ENCODE results near the gene SCFD2. TPM values are rescaled to one million over a fixed set of nuclear protein-coding genes. Genes with fewer than 3 reads are reported as not detected.

The SCFD2 gene
- total and polyA plus RNA-seq, 10 of the 15 experiments (the other 5 are each of a cell fraction or from before 2014, with no cell fraction given): 4.8 to 37.6 (median 24.9) TPM

DNA sequence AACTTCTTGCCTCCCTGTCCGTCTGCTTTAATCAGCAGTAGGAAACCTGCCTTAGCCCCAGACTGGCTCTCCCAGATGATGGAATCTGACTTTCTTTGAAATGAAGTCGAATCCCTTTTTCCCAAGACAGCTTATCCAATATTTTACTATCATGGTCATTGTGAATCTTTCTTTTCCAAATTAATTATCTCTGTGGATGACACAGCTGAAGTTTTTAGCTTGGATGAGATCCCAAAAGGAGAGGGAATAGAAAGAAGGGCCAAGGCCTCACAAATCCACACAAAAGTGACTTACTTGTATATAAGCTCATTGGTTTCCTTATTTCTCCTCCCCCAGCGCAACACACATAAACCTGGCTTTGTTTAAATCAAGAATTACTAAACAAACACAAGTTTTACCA lies 403.1 kb downstream of the SCFD2 start:
- TF ChIP-seq YY1 (IDR thresholded peaks at IDR 0.05; ENCODE audit: low read depth, low read length) (no peak), MYB (IDR thresholded peaks at IDR 0.05; ENCODE audit: borderline replicate concordance, low read depth, low read length) (no peak), FOS (IDR thresholded peaks at IDR 0.05; ENCODE audit: borderline replicate concordance, extremely low read depth, insufficient read length) (no peak), STAT1 (conservative IDR thresholded peaks at IDR 0.05) (no peak), HCFC1 (IDR thresholded peaks at IDR 0.05; ENCODE audit: low read length) (no peak), SP1 (IDR thresholded peaks at IDR 0.05; ENCODE audit: low read depth, low read length) (no peak), MTA2 (IDR thresholded peaks at IDR 0.05; ENCODE audit: low read depth) (no peak)
- no peak overlapping the region for H3K27ac ChIP-seq (ENCODE audit: control insufficient read depth, insufficient read depth)
- H2AFZ ChIP-seq (ENCODE audit: control insufficient read depth, low read depth, low read length): no peak overlapping the region
- DNase-seq (ENCODE audit: low read depth, low spot score) (no peak), ATAC-seq (no peak), FAIRE-seq (no peak)
- no peaks in the 10 kb centered on the region for H3K36me3 ChIP-seq (ENCODE audit: control insufficient read depth in 2 of 2, insufficient read depth in 2 of 2, low read length in 1 of 2)
- H3K4me3 ChIP-seq: no peak overlapping the region
- no peaks in the 10 kb centered on the region for H3K9me3 ChIP-seq (replicated peaks; ENCODE audit: control insufficient read depth, insufficient read depth, low read length)
- no peaks in the 10 kb centered on the region for H3K79me2 ChIP-seq (ENCODE audit: control insufficient read depth, insufficient read depth, low read length)
- SMC1A ChIA-PET (ENCODE audit: uncharacterized antibody, unreplicated experiment): no interaction called here
- BruUV-seq (replicated peaks): no TSS peak
- no peaks in the 10 kb centered on the region for H3K27me3 ChIP-seq (replicated peaks in 1 of 2; ENCODE audit: control insufficient read depth in 2 of 2, insufficient read depth in 2 of 2, low read length in 1 of 2)
- H3K4me1 ChIP-seq (ENCODE audit: control insufficient read depth, insufficient read depth, low read length): no peaks in the 10 kb centered on the region
- 62% methylated on average over 3 of the region's 3 CpGs for WGBS (ENCODE audit: insufficient coverage, insufficient replicate concordance, low lambda C conversion rate, missing lambda C conversion rate)
- RAD21 ChIA-PET (ENCODE audit: unreplicated experiment): no interaction called here
- no peaks in the 10 kb centered on the region for H4K20me1 ChIP-seq (ENCODE audit: control insufficient read depth, insufficient read depth)
- H3K4me2 ChIP-seq (ENCODE audit: control insufficient read depth, insufficient read depth): no peak overlapping the region
- POLR2A ChIA-PET: no interaction called here
- no peak overlapping the region for H3K9ac ChIP-seq (ENCODE audit: control insufficient read depth, insufficient read depth, low read length)
- CTCF ChIA-PET: interaction anchor here (1.4 kb wide), 1 partner anchor 21 kb away, joined by 4 read pairs; no protein-coding TSS in a partner anchor
- intact Hi-C loops (cut with micrococcal nuclease; ENCODE audit: unreplicated experiment) (no loop called here), in situ Hi-C loops (cut with MboI) (no loop called here)

DNA sequence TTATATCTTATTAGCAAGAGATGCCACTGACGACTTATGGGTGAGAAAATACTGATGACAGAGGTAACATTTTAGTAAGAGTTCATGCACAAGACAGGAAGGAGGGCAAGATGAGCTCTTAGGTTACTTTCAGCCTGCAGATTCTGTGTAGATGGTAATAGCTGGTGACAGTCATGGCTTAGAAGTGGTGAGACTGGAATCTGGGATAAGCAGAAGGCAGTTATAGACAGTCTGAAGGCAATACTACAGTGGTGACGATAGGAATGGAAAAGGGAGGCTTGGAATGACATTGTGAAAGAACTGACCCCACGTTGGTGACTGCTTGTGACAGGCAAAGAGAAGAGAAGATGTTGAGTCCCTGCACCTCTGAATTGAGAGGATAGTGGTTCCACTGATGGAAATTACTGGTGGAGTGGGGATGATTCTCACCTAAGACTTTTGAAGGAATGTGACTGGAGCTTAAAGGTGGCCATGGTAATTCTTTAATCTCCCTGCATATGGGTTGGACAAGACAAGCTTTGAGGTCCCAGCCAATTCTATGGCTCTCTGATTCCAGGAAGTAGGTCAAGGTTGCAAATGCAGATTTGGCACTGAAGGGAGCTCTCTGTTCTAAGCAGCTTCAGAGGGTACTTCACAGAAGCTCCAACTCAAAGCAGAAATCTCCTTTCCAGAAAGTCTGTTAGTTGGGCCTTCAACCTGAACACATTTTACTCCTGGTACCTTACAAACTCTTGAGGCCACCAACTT lies 404.0 kb downstream of the SCFD2 start:
- 98% methylated on average over 3 of the region's 3 CpGs for WGBS (ENCODE audit: insufficient coverage, insufficient replicate concordance, low lambda C conversion rate, missing lambda C conversion rate)
- ChIA-PET CTCF (interaction anchor here (1.0 to 1.4 kb wide), 3 partner anchors 20 to 50 kb away, joined by 3 to 4 read pairs (median 3); no protein-coding TSS in a partner anchor), RAD21 (ENCODE audit: unreplicated experiment) (no interaction called here), POLR2A (no interaction called here), SMC1A (ENCODE audit: uncharacterized antibody, unreplicated experiment) (no interaction called here)
- in situ Hi-C loops (cut with MboI) (no loop called here), intact Hi-C loops (cut with micrococcal nuclease; ENCODE audit: unreplicated experiment) (no loop called here)
- BruUV-seq (replicated peaks): no TSS peak
- Histone ChIP-seq H3K27me3 (replicated peaks in 1 of 2; ENCODE audit: control insufficient read depth in 2 of 2, insufficient read depth in 2 of 2, low read length in 1 of 2) (no peaks in the 10 kb centered on the region), H3K4me1 (ENCODE audit: control insufficient read depth, insufficient read depth, low read length) (no peaks in the 10 kb centered on the region), H3K9ac (ENCODE audit: control insufficient read depth, insufficient read depth, low read length) (no peak overlapping the region), H2AFZ (ENCODE audit: control insufficient read depth, low read depth, low read length) (no peak overlapping the region), H3K9me3 (replicated peaks; ENCODE audit: control insufficient read depth, insufficient read depth, low read length) (no peaks in the 10 kb centered on the region), H3K27ac (ENCODE audit: control insufficient read depth, insufficient read depth) (no peak overlapping the region), H3K4me3 (no peak overlapping the region), H3K36me3 (ENCODE audit: control insufficient read depth in 2 of 2, insufficient read depth in 2 of 2, low read length in 1 of 2) (no peaks in the 10 kb centered on the region), H3K4me2 (ENCODE audit: control insufficient read depth, insufficient read depth) (no peak overlapping the region), H4K20me1 (ENCODE audit: control insufficient read depth, insufficient read depth) (no peaks in the 10 kb centered on the region), H3K79me2 (ENCODE audit: control insufficient read depth, insufficient read depth, low read length) (no peaks in the 10 kb centered on the region)
- FAIRE-seq (no peak), ATAC-seq (no peak), DNase-seq (ENCODE audit: low read depth, low spot score) (no peak)
- TF ChIP-seq, protein P1, sequence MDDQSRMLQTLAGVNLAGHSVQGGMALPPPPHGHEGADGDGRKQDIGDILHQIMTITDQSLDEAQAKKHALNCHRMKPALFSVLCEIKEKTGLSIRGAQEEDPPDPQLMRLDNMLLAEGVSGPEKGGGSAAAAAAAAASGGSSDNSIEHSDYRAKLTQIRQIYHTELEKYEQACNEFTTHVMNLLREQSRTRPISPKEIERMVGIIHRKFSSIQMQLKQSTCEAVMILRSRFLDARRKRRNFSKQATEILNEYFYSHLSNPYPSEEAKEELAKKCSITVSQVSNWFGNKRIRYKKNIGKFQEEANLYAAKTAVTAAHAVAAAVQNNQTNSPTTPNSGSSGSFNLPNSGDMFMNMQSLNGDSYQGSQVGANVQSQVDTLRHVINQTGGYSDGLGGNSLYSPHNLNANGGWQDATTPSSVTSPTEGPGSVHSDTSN (IDR thresholded peaks at IDR 0.05; ENCODE audit: insufficient replicate concordance, low read depth, low read length): no peak
- no peak for TF ChIP-seq RB1 (IDR thresholded peaks at IDR 0.05; ENCODE audit: borderline replicate concordance)
- no peak for TF ChIP-seq ETV6 (conservative IDR thresholded peaks at IDR 0.05 in 1 of 2, IDR thresholded peaks at IDR 0.05 in 1 of 2; ENCODE audit: borderline replicate concordance in 1 of 2, low read depth in 1 of 2)
- TF ChIP-seq RBBP5 (conservative IDR thresholded peaks at IDR 0.05): no peak
- TF ChIP-seq, protein P2, sequence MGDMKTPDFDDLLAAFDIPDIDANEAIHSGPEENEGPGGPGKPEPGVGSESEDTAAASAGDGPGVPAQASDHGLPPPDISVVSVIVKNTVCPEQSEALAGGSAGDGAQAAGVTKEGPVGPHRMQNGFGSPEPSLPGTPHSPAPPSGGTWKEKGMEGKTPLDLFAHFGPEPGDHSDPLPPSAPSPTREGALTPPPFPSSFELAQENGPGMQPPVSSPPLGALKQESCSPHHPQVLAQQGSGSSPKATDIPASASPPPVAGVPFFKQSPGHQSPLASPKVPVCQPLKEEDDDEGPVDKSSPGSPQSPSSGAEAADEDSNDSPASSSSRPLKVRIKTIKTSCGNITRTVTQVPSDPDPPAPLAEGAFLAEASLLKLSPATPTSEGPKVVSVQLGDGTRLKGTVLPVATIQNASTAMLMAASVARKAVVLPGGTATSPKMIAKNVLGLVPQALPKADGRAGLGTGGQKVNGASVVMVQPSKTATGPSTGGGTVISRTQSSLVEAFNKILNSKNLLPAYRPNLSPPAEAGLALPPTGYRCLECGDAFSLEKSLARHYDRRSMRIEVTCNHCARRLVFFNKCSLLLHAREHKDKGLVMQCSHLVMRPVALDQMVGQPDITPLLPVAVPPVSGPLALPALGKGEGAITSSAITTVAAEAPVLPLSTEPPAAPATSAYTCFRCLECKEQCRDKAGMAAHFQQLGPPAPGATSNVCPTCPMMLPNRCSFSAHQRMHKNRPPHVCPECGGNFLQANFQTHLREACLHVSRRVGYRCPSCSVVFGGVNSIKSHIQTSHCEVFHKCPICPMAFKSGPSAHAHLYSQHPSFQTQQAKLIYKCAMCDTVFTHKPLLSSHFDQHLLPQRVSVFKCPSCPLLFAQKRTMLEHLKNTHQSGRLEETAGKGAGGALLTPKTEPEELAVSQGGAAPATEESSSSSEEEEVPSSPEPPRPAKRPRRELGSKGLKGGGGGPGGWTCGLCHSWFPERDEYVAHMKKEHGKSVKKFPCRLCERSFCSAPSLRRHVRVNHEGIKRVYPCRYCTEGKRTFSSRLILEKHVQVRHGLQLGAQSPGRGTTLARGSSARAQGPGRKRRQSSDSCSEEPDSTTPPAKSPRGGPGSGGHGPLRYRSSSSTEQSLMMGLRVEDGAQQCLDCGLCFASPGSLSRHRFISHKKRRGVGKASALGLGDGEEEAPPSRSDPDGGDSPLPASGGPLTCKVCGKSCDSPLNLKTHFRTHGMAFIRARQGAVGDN (IDR thresholded peaks at IDR 0.05): no peak
